C4-2B (cell line): ENCODE results near the gene ZBTB48.

ENCODE experiments used
- H3K27ac ChIP-seq: fragments of 450-650 bp; 2 replicates; pipeline ENCODE4 v1.5.1; 2017
- CTCF ChIP-seq: fragments of 450-650 bp; conservative IDR thresholded peaks from 2 replicates; pipeline ENCODE4 v1.5.1; 2017; ENCODE audit warnings: mild to moderate bottlenecking
- ZFX ChIP-seq: fragments of 450-650 bp; IDR thresholded peaks from 2 replicates; pipeline ENCODE4 v1.6.1; 2017

ZBTB48 gene

GRCh38 chr1:6574818-6575217, 5.0 kb upstream of the ZBTB48 start:
- no peak overlapping the region for H3K27ac ChIP-seq
- TF ChIP-seq ZFX (no peak), CTCF (no peak)

GRCh38 chr1:6577831-6578525, 1.8 kb upstream of the ZBTB48 start:
- no peak for TF ChIP-seq ZFX
- TF ChIP-seq CTCF, result no peak
- no peak overlapping the region for H3K27ac ChIP-seq

- TF ChIP-seq CTCF (no peak), ZFX (no peak)
- H3K27ac ChIP-seq, result peak overlapping the region; percentile 79
Measured at GRCh38 chr1:6578624-6579373, 995 bp upstream of the ZBTB48 start.

- peak overlapping the region; percentile 79 for H3K27ac ChIP-seq
- TF ChIP-seq ZFX, result no peak
- no peak for TF ChIP-seq CTCF
Measured at GRCh38 chr1:6580119-6580592, 362 bp downstream of the ZBTB48 start.

- TF ChIP-seq ZFX, result no peak
- no peak for TF ChIP-seq CTCF
- peak overlapping the region; percentile 79 for H3K27ac ChIP-seq
Measured at GRCh38 chr1:6580593-6581409, 1.0 kb downstream of the ZBTB48 start.

GRCh38 chr1:6581561-6582305, 1.9 kb downstream of the ZBTB48 start:
- no peak overlapping the region for H3K27ac ChIP-seq

More at GRCh38 chr1:6581561-6582305, 1.9 kb downstream of the ZBTB48 start:
- TF ChIP-seq ZFX, result no peak
- TF ChIP-seq CTCF, result no peak
